Skeletal muscle satellite cell (primary cell): ENCODE results near the gene SHROOM4. TPM values are rescaled to one million over a fixed set of nuclear protein-coding genes. Genes with fewer than 3 reads are reported as not detected.

Experiments
- H3K27me3 ChIP-seq: 2 replicates; pipeline ENCODE4 v1.7.0; 2013; ENCODE audit warnings: low read length; ENCODE audit not compliant: control insufficient read depth, insufficient read depth
- H3K36me3 ChIP-seq: 2 replicates; pipeline ENCODE4 v1.7.0; 2013; ENCODE audit warnings: mild to moderate bottlenecking, control low read depth, low read length; ENCODE audit not compliant: insufficient read depth
- H3K4me1 ChIP-seq: 2 replicates; pipeline ENCODE4 v1.7.0; 2013; ENCODE audit warnings: low read length; ENCODE audit not compliant: control insufficient read depth, insufficient read depth
- H3K4me2 ChIP-seq: 2 replicates; pipeline ENCODE4 v1.7.0; 2013; ENCODE audit warnings: mild to moderate bottlenecking, low read length
- H3K4me3 ChIP-seq: 2 replicates; pipeline ENCODE4 v1.7.0; 2013; ENCODE audit warnings: low read length
- H3K9ac ChIP-seq: 2 replicates; pipeline ENCODE4 v1.7.0; 2013; ENCODE audit warnings: mild to moderate bottlenecking, low read depth, low read length, moderate library complexity
- H3K9me3 ChIP-seq: replicated peaks from 2 replicates; pipeline ENCODE4 v1.7.0; 2013; ENCODE audit warnings: mild to moderate bottlenecking, control low read depth, low read length
- total RNA-seq: library from RNA; depleted of rRNA; stranded (reverse); fragments of >200 nt; gene quantifications from 2 replicates; pipeline ENCODE4 v1.2.3, GENCODE V29; 2012; rRNA removed

SHROOM4 gene, protein sequence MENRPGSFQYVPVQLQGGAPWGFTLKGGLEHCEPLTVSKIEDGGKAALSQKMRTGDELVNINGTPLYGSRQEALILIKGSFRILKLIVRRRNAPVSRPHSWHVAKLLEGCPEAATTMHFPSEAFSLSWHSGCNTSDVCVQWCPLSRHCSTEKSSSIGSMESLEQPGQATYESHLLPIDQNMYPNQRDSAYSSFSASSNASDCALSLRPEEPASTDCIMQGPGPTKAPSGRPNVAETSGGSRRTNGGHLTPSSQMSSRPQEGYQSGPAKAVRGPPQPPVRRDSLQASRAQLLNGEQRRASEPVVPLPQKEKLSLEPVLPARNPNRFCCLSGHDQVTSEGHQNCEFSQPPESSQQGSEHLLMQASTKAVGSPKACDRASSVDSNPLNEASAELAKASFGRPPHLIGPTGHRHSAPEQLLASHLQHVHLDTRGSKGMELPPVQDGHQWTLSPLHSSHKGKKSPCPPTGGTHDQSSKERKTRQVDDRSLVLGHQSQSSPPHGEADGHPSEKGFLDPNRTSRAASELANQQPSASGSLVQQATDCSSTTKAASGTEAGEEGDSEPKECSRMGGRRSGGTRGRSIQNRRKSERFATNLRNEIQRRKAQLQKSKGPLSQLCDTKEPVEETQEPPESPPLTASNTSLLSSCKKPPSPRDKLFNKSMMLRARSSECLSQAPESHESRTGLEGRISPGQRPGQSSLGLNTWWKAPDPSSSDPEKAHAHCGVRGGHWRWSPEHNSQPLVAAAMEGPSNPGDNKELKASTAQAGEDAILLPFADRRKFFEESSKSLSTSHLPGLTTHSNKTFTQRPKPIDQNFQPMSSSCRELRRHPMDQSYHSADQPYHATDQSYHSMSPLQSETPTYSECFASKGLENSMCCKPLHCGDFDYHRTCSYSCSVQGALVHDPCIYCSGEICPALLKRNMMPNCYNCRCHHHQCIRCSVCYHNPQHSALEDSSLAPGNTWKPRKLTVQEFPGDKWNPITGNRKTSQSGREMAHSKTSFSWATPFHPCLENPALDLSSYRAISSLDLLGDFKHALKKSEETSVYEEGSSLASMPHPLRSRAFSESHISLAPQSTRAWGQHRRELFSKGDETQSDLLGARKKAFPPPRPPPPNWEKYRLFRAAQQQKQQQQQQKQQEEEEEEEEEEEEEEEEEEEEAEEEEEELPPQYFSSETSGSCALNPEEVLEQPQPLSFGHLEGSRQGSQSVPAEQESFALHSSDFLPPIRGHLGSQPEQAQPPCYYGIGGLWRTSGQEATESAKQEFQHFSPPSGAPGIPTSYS (N-terminal part only)
- 0.44 and 0.51 TPM in 2 replicates for total RNA-seq

DNA sequence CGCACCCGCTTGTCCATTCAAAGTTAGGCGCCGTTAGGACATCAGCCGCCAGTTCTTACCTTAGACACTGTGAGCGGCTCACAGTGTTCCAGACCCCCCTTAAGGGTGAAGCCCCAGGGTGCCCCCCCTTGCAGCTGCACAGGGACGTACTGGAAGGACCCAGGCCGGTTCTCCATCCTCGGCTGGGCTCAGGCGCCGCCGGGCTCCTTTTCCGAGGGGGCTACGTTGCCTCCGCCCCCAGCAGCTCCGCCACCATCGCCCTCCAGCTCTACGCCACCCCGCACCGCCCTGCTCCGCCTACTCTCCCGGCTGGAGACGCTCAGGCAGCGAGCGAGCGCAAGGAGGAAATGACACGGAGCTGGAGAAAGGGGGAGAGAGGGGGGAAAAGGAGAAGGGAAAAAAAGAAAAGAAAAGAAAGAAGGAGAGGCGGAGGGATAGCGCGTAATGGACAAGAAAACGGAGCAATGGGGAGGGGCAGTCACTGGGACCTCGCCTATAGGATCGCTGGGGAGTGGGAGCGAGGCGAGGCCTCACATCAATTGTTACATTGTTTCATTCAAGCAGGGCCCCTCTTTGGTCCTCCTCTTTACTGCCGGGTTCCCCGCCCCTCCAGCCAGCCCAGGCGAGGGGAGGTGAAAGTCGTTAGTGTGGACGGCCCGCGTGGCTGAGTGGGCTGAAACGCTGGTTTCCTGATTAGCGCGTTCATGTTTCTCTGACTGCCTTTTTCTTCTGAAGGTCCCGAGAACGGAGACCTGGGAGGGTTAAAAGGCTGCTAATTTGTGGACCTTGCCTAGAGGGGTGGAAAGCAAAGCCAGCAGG is at the start of gene SHROOM4:
SHROOM4 (minus strand) TSS at position 352 of the 819 bp plus-strand sequence; CDS start at position 176, 176 bp downstream.
- no peaks in the 10 kb centered on the region for H3K36me3 ChIP-seq
- H3K27me3 ChIP-seq: no peaks in the 10 kb centered on the region
- peak within 1 kb of the TSS; percentile 80 for H3K4me2 ChIP-seq
- H3K9me3 ChIP-seq: no peaks in the 10 kb centered on the region
- H3K9ac ChIP-seq: peak within 1 kb of the TSS; percentile 64
- peak within 1 kb of the TSS; percentile 74 for H3K4me3 ChIP-seq
- peaks cover 8% of the 10 kb centered on the region for H3K4me1 ChIP-seq

DNA sequence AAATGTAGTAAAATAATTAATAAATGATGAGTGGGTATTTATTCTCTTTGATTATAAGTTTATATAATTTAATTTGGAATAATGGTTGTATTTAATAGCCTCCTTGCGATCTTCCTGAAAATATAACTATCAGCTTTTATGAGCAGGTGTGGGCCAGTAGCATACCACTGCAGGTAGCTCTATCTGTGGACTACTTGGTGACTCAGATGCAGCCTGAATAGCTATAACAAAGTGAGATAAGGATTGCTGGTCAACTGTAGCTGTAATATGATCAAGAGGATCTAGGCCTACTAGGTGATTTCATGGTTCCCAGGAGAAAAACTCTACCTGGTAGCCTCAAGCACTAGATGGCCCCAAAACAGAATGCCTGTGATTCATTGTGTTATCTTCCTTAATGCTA is 49.5 kb upstream of the SHROOM4 start:
- H3K9me3 ChIP-seq: no peaks in the 10 kb centered on the region
- H3K36me3 ChIP-seq: no peaks in the 10 kb centered on the region
- peaks cover 14% of the 10 kb centered on the region for H3K27me3 ChIP-seq
- H3K4me1 ChIP-seq: no peaks in the 10 kb centered on the region
- H3K4me3 ChIP-seq: no peak overlapping the region
- no peak overlapping the region for H3K4me2 ChIP-seq
- no peak overlapping the region for H3K9ac ChIP-seq

DNA sequence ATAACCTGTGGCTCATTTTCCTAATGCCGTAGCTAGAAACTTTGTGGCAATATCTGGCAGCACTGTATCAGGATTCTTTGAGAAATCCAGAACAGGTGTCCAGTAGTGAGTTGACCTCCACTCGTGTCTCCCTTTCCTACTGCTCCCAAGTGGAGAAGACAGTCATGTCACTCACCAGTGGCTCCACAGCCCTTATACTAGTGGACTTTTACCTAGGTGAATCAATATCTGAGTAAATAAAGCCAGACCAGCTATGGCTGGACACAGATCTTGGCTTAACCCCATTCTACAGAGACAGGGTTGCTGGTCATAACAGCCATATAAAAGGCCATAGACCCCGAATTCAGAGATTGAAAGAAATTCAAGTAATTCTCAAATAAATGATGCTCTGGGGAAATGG is 46.5 kb upstream of the SHROOM4 start:
- Histone ChIP-seq H3K27me3 (peaks cover 11% of the 10 kb centered on the region), H3K9ac (no peak overlapping the region), H3K36me3 (no peaks in the 10 kb centered on the region), H3K4me2 (no peak overlapping the region), H3K9me3 (no peaks in the 10 kb centered on the region), H3K4me1 (no peaks in the 10 kb centered on the region), H3K4me3 (no peak overlapping the region)

DNA sequence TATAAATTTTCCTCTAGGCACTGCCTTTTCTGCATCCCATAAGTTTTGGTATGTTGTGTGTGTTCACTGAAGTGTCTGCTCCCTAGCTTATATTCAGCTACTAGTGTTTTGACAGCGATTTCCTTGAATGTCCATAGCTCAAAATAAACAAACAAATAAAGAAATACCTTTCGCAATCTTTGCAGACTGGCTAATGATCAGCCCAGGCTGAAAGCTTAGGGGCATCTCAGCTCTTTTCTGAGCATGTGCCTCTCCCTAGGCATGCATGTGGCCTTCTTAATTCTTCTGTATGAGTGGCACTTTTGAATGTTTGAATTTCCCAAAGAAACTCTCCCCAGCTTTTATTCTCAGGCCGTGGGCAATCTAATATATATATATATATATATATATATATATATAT is 44.6 kb upstream of the SHROOM4 start:
- Histone ChIP-seq H3K36me3 (no peaks in the 10 kb centered on the region), H3K27me3 (no peaks in the 10 kb centered on the region), H3K4me3 (no peak overlapping the region), H3K9me3 (no peaks in the 10 kb centered on the region), H3K4me2 (no peak overlapping the region), H3K9ac (no peak overlapping the region), H3K4me1 (no peaks in the 10 kb centered on the region)

DNA sequence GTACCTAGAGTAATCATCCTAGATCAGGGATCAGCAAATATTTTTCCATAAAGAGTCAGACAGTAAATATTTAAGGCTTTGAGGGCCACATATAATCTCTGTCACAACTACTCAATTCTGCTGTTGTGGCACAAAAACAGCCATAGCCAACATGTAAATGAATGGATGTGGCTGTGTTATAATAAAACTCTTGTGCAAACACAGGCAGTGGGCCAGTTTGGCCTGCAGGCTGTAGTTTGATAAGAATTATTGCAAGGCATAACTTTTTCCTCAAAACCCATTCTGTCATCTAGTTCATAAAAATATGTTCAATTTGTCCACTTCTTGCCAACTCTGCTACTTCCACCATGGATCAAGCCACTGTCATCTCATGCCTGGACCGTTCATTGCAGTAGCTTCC is 39.4 kb upstream of the SHROOM4 start:
- H3K36me3 ChIP-seq: no peaks in the 10 kb centered on the region
- H3K9ac ChIP-seq: no peak overlapping the region
- H3K9me3 ChIP-seq: no peaks in the 10 kb centered on the region
- no peaks in the 10 kb centered on the region for H3K4me1 ChIP-seq
- no peak overlapping the region for H3K4me3 ChIP-seq
- peaks cover 2% of the 10 kb centered on the region for H3K27me3 ChIP-seq
- no peak overlapping the region for H3K4me2 ChIP-seq

DNA sequence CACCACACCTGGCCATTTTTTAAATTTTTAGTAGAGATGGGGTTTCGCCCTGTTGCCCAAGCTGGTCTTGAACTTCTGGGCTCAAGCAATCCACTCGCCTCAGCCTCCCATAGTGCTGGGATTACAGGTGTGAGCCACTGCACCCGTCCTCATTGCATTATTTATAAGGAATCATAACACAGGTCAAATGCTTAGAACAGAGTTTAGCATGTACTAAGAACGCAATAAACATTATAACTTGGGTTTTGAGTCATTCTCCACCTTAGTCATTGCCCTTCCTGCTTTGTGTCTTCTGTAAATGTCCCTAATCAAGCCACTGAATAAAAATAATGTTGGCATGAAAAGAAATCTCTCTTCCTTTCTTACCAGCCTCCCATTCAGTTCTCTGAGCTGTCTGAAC is 38.5 kb upstream of the SHROOM4 start:
- H3K36me3 ChIP-seq: no peaks in the 10 kb centered on the region
- peaks cover 2% of the 10 kb centered on the region for H3K27me3 ChIP-seq
- H3K9me3 ChIP-seq: no peaks in the 10 kb centered on the region
- H3K4me2 ChIP-seq: no peak overlapping the region
- H3K4me3 ChIP-seq: no peak overlapping the region
- no peaks in the 10 kb centered on the region for H3K4me1 ChIP-seq
- H3K9ac ChIP-seq: no peak overlapping the region

DNA sequence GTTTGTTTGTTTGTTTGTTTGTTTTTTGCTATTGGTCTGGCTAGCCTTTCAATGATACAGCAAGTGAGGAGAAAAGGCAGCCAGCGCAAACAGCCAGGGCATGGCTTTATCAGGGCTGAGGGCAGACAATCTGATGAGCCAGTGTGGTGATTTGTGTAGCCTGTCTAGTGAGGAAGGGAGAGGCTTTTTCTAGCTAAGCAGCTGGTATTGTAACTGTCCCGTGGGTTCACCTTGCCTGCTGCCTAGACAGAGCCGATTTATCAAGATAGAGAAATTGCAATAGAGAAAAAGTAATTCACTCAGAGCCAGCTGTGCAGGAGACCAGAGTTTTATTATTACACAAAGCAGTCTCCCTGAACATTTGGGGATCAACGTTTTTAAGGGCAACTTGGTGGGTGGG is 28.2 kb upstream of the SHROOM4 start:
- Histone ChIP-seq H3K9me3 (no peaks in the 10 kb centered on the region), H3K36me3 (no peaks in the 10 kb centered on the region), H3K9ac (no peak overlapping the region), H3K4me2 (no peak overlapping the region), H3K27me3 (peaks cover 3% of the 10 kb centered on the region), H3K4me3 (no peak overlapping the region), H3K4me1 (no peaks in the 10 kb centered on the region)

DNA sequence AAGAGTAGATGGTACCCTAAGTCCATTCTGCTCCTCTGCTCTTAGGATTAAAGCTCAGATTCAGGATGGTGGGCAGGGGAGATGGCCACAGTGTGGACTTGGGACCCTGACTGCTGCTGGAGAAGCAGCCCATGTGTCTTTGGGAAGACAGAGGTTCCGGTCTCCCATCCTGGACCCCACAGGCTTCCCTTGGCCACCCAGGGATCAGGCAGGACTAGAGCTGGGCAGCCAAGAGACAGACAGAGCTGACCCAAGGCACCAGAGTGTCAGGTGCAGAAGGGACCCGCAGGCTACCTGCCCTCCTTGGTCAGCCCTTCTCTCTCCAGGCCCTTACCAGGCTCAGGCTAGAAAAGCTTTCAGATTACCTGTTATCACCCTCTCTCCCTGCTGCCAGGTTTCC is 25.7 kb upstream of the SHROOM4 start:
- Histone ChIP-seq H3K4me1 (no peaks in the 10 kb centered on the region), H3K9ac (no peak overlapping the region), H3K36me3 (no peaks in the 10 kb centered on the region), H3K9me3 (no peaks in the 10 kb centered on the region), H3K4me2 (no peak overlapping the region), H3K27me3 (peaks cover 7% of the 10 kb centered on the region), H3K4me3 (no peak overlapping the region)

DNA sequence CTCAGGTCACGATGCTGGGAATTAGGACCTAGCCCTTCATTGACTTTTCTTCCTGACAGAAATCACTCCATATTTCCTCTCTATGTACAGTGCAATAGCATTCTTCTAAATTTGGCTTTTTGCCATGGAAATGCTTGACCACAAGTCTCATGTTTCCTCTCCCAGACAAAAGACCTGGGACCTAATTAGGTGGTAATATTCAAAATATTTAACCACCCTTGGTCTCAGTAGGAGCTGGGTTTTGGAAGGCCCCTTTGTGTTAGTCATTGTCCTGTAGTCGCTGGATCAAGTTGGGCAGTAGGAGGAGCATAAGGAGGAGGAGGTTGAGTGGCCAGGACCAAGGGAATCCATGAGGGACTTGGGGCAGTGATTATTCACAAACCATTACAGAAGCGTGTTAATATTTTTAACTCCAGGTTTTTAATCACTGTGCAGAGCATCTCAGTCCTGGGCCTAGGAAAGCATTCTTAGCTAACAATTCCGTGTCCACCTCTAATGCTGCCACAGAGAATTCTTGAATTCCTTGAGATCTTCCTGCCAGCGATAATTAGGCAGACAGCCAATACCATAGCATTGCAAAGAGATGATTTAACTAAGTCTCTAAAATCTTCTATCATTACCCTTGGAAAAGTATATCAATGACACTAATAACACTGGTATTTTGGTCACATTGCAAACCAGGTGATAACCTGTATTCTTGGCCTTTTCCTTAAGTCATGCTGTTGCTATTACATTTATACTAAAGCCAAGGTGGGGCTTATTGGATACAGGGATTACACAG is 25.0 kb upstream of the SHROOM4 start:
- Histone ChIP-seq H3K27me3 (peaks cover 7% of the 10 kb centered on the region), H3K4me1 (no peaks in the 10 kb centered on the region), H3K36me3 (no peaks in the 10 kb centered on the region), H3K9ac (no peak overlapping the region), H3K4me2 (no peak overlapping the region), H3K4me3 (no peak overlapping the region), H3K9me3 (no peaks in the 10 kb centered on the region)

DNA sequence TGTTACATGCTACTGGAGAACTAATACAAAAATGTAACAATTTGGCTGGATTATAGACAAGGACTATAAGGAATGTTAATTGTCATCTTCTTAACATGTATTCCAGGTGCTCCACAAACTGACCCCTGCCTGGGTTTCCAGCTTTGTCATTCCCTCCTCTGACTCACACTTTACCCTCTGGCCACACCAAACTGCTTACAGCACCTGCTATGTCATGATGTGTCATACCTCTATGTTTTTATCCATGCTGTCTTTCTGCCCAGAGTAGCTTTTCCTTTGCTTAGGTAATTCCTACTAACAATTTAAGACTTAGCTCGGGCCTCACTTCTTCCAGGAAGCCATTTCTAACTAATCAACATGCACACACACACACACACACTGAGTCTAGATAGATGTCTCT is 14.0 kb upstream of the SHROOM4 start:
- no peaks in the 10 kb centered on the region for H3K4me1 ChIP-seq
- H3K9me3 ChIP-seq: no peaks in the 10 kb centered on the region
- peaks cover 17% of the 10 kb centered on the region for H3K27me3 ChIP-seq
- H3K4me2 ChIP-seq: no peak overlapping the region
- H3K4me3 ChIP-seq: no peak overlapping the region
- H3K36me3 ChIP-seq: no peaks in the 10 kb centered on the region
- H3K9ac ChIP-seq: no peak overlapping the region
